ENCODE measurements around the gene THEM4. TPM values are rescaled to one million over a fixed set of nuclear protein-coding genes. Genes with fewer than 3 reads are reported as not detected.

Gene THEM4
- total and polyA plus RNA-seq, 2 donors (not counting 1 experiment from before 2014, with no cell fraction given) = 15.0 to 16.1 TPM

DNA sequence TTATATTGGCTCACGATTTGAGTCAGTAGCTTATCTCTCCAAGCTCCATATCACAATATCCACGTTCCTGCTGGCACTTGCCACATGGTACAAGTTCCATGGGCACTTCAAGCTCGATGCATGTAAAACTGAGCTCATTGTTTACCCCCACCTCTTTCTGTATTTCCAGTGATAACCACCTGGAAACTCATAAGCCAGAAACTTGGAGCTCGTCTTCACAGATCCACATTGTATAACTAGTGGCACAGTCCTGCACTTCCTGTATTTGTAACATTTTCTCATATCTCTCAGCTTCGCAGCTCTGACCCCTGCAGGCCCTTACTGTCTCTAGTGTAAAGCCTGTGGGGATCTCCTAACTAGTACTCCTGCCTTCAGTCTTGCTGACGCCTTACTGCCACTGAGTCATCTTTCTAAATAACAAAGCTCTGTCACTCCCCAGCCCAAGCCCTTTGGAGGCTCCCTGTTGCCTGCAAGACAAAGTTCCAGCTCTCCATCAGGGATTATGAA lies 63.2 kb downstream of the THEM4 start:
- no peak for DNase-seq
- ATAC-seq (ENCODE audit: low read depth) = no peak
- Histone ChIP-seq H3K4me2 (replicated peaks; ENCODE audit: low read depth, low read length, poor library complexity, severe bottlenecking) (no peak overlapping the region), H3K27me3 (replicated peaks in 1 of 4; ENCODE audit: control extremely low read depth in 1 of 4, control insufficient read depth in 3 of 4, insufficient read depth in 4 of 4, low read length in 3 of 4) (peaks cover 0 to 9% (median 0%) of the 10 kb centered on the region in 4 experiments), H3K9ac (ENCODE audit: low read length) (no peak overlapping the region), H3K79me2 (ENCODE audit: control insufficient read depth, insufficient read depth, low read length) (no peaks in the 10 kb centered on the region), H3K36me3 (replicated peaks in 1 of 2; ENCODE audit: control extremely low read depth in 1 of 2, control insufficient read depth in 1 of 2, extremely low read depth in 1 of 2, insufficient read depth in 2 of 2, low read length in 1 of 2) (no peaks in the 10 kb centered on the region), H3K4me3 (ENCODE audit: control extremely low read depth in 1 of 5, extremely low read depth in 1 of 5, insufficient read depth in 1 of 5, low read depth in 2 of 5, low read length in 4 of 5) (no peak overlapping the region), H3K27ac (ENCODE audit: low read length in 2 of 2) (no peak overlapping the region), H2AFZ (ENCODE audit: insufficient read depth, low read depth, low read length, poor library complexity, severe bottlenecking) (no peak overlapping the region), H3K9me3 (ENCODE audit: control extremely low read depth in 1 of 3, control insufficient read depth in 2 of 3, insufficient read depth in 1 of 3, low read length in 2 of 3) (peaks cover 0 to 3% (median 0%) of the 10 kb centered on the region in 3 donors), H3K4me1 (ENCODE audit: control insufficient read depth in 2 of 2, insufficient read depth in 2 of 2, low read length in 2 of 2) (peaks cover 10% of the 10 kb centered on the region in 2 donors), H4K20me1 (ENCODE audit: control insufficient read depth, insufficient read depth, low read length, poor library complexity, severe bottlenecking) (no peaks in the 10 kb centered on the region)
- CTCF ChIA-PET = interaction anchor here (2.1 kb wide), 1 partner anchor 12 kb away, joined by 4 read pairs; no protein-coding TSS in a partner anchor
- Mint-ChIP-seq H3K4me1 (peaks cover 13% of the 10 kb centered on the region), H3K9me3 (ENCODE audit: insufficient read depth) (no peaks in the 10 kb centered on the region), H3K27me3 (peaks cover 7% of the 10 kb centered on the region), H3K4me3 (no peak overlapping the region), H3K27ac (no peak overlapping the region)
- POLR2A ChIA-PET = no interaction called here
- intact Hi-C loops (cut with micrococcal nuclease) = no loop called here
- 80% methylated on average over 6 of the region's 6 CpGs for WGBS (ENCODE audit: insufficient coverage)
- no peak for TF ChIP-seq EZH2 (IDR thresholded peaks at IDR 0.05; ENCODE audit: borderline replicate concordance, insufficient read depth, low read depth, low read length, poor library complexity, severe bottlenecking)
- TF ChIP-seq, protein P1, sequence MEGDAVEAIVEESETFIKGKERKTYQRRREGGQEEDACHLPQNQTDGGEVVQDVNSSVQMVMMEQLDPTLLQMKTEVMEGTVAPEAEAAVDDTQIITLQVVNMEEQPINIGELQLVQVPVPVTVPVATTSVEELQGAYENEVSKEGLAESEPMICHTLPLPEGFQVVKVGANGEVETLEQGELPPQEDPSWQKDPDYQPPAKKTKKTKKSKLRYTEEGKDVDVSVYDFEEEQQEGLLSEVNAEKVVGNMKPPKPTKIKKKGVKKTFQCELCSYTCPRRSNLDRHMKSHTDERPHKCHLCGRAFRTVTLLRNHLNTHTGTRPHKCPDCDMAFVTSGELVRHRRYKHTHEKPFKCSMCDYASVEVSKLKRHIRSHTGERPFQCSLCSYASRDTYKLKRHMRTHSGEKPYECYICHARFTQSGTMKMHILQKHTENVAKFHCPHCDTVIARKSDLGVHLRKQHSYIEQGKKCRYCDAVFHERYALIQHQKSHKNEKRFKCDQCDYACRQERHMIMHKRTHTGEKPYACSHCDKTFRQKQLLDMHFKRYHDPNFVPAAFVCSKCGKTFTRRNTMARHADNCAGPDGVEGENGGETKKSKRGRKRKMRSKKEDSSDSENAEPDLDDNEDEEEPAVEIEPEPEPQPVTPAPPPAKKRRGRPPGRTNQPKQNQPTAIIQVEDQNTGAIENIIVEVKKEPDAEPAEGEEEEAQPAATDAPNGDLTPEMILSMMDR (IDR thresholded peaks at IDR 0.05) = no peak

DNA sequence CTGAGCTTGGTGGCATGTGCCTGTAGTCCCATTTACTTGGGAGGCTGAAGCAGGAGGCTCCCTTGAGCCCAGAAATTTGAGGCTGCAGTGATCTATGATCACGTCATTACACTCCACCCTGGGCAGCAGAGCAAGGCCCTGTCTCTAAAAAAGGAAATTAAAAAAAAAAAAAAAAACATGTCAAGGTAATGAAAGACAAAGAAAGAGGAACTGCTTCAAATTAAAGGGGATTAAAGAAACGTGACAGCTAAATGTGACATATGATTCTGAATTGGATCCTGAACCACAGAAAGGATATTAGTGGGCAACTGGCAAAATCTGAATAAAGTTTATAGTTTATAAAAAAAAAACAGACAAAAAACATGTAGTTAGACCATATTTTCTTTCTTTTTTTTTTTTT lies 65.9 kb downstream of the THEM4 start:
- H3K4me3 ChIP-seq (ENCODE audit: control extremely low read depth in 1 of 5, extremely low read depth in 1 of 5, insufficient read depth in 1 of 5, low read depth in 2 of 5, low read length in 4 of 5) = no peak overlapping the region
- H3K27me3 ChIP-seq (replicated peaks in 1 of 4; ENCODE audit: control extremely low read depth in 1 of 4, control insufficient read depth in 3 of 4, insufficient read depth in 4 of 4, low read length in 3 of 4) = peaks cover 0 to 14% (median 5%) of the 10 kb centered on the region in 4 experiments
- peaks cover 25 to 30% of the 10 kb centered on the region in 2 donors for H3K4me1 ChIP-seq (ENCODE audit: control insufficient read depth in 2 of 2, insufficient read depth in 2 of 2, low read length in 2 of 2)
- DNase-seq = peak; percentile 68
- no peaks in the 10 kb centered on the region for H4K20me1 ChIP-seq (ENCODE audit: control insufficient read depth, insufficient read depth, low read length, poor library complexity, severe bottlenecking)
- POLR2A ChIA-PET = no interaction called here
- H3K36me3 ChIP-seq (replicated peaks in 1 of 2; ENCODE audit: control extremely low read depth in 1 of 2, control insufficient read depth in 1 of 2, extremely low read depth in 1 of 2, insufficient read depth in 2 of 2, low read length in 1 of 2) = no peaks in the 10 kb centered on the region
- H3K9ac ChIP-seq (ENCODE audit: low read length) = no peak overlapping the region
- no peak overlapping the region for H3K27ac ChIP-seq (ENCODE audit: low read length in 2 of 2)
- intact Hi-C loops (cut with micrococcal nuclease) = loop anchor here (5.0 kb wide), 1 partner anchor 89 kb away; no protein-coding TSS in a partner anchor
- H3K9me3 ChIP-seq (ENCODE audit: control extremely low read depth in 1 of 3, control insufficient read depth in 2 of 3, insufficient read depth in 1 of 3, low read length in 2 of 3) = peaks cover 0 to 11% (median 0%) of the 10 kb centered on the region in 3 donors
- CTCF ChIA-PET = interaction anchor here (0.7 kb wide), 1 partner anchor 16 kb away, joined by 3 read pairs; no protein-coding TSS in a partner anchor
- H3K9me3 Mint-ChIP-seq (ENCODE audit: insufficient read depth) = no peaks in the 10 kb centered on the region
- H3K4me2 ChIP-seq (replicated peaks; ENCODE audit: low read depth, low read length, poor library complexity, severe bottlenecking) = no peak overlapping the region
- TF ChIP-seq, protein P1 (IDR thresholded peaks at IDR 0.05) = no peak
- TF ChIP-seq EZH2 (IDR thresholded peaks at IDR 0.05; ENCODE audit: borderline replicate concordance, insufficient read depth, low read depth, low read length, poor library complexity, severe bottlenecking) = no peak
- H3K79me2 ChIP-seq (ENCODE audit: control insufficient read depth, insufficient read depth, low read length) = no peaks in the 10 kb centered on the region
- whole genome bisulfite sequencing (ENCODE audit: insufficient coverage) = no CpG with 5 or more reads among the region's 2 CpGs
- H3K4me3 Mint-ChIP-seq = no peak overlapping the region
- ATAC-seq (ENCODE audit: low read depth) = peak; percentile 34
- peaks cover 27% of the 10 kb centered on the region for H3K4me1 Mint-ChIP-seq
- H3K27ac Mint-ChIP-seq = peak overlapping the region; percentile 51
- no peak overlapping the region for H2AFZ ChIP-seq (ENCODE audit: insufficient read depth, low read depth, low read length, poor library complexity, severe bottlenecking)
- no peaks in the 10 kb centered on the region for H3K27me3 Mint-ChIP-seq

Data from B cell (primary cell).